Embryonic facial prominence (tissue), 1 donor: ENCODE results near the gene PLCB2.

ENCODE experiments used
- DNase-seq: peaks from one replicate; pipeline ENCODE4 v3.0.0-alpha.2; 2016; ENCODE audit errors: extremely low spot score

Gene PLCB2

GRCh38 chr15:40302288-40302886, 5.3 kb downstream of the PLCB2 start:
- DNase-seq = no peak

- DNase-seq = no peak
These were observed 6.1 kb downstream of the PLCB2 start for GRCh38 chr15:40301467-40302179.

GRCh38 chr15:40300771-40301170, 7.0 kb downstream of the PLCB2 start:
- DNase-seq = no peak

GRCh38 chr15:40300367-40300766, 7.4 kb downstream of the PLCB2 start:
- DNase-seq = no peak

- DNase-seq = no peak
These were observed 9.4 kb downstream of the PLCB2 start for GRCh38 chr15:40298216-40298935.

- no peak for DNase-seq
These were observed 10.4 kb downstream of the PLCB2 start for GRCh38 chr15:40297356-40297755.

GRCh38 chr15:40296561-40297230, 11.0 kb downstream of the PLCB2 start:
- DNase-seq = no peak

- DNase-seq = no peak
These were observed 11.7 kb downstream of the PLCB2 start for GRCh38 chr15:40295877-40296560.

GRCh38 chr15:40295297-40295696, 12.4 kb downstream of the PLCB2 start:
- DNase-seq = no peak

- DNase-seq = no peak
These were observed 13.5 kb downstream of the PLCB2 start for GRCh38 chr15:40293905-40294895.

- DNase-seq = no peak
These were observed 14.7 kb downstream of the PLCB2 start for GRCh38 chr15:40293006-40293405.

- DNase-seq = no peak
These were observed 15.5 kb downstream of the PLCB2 start for GRCh38 chr15:40292246-40292645.

- DNase-seq = no peak
These were observed 16.7 kb downstream of the PLCB2 start for GRCh38 chr15:40290918-40291574.

GRCh38 chr15:40290545-40290917, 17.2 kb downstream of the PLCB2 start:
- DNase-seq = no peak

GRCh38 chr15:40289140-40289775, 18.5 kb downstream of the PLCB2 start:
- DNase-seq = no peak

- DNase-seq = no peak
These were observed 19.8 kb downstream of the PLCB2 start for GRCh38 chr15:40287968-40288367.

GRCh38 chr15:40287505-40287904, 20.2 kb downstream of the PLCB2 start:
- DNase-seq = no peak

GRCh38 chr15:40286794-40287193, 20.9 kb downstream of the PLCB2 start:
- no peak for DNase-seq

GRCh38 chr15:40286061-40286532, 21.6 kb downstream of the PLCB2 start:
- no peak for DNase-seq
